ENCODE measurements around the gene AZIN2. TPM values are rescaled to one million over a fixed set of nuclear protein-coding genes. Genes with fewer than 3 reads are reported as not detected.

Gene AZIN2
- 10 to 100 TPM; 15.1 to 20.6 TPM for total RNA-seq
- 10 to 100 TPM; 31.1 to 33.2 TPM for polyA plus RNA-seq (ENCODE audit: insufficient read length in 2 of 2)
- long read RNA-seq, donor 1, full-length matches to known transcripts, result 3 of 3 reads
- long read RNA-seq, donor 1, partial matches to known transcripts, result 0 of 3 reads
- long read RNA-seq, donor 1, other reads (novel, unspliced or antisense), result 0 of 3 reads
- long read RNA-seq, donor 2, result 0 reads
- long read RNA-seq, donor 3, result 0 reads
- long read RNA-seq, donor 4, partial matches to known transcripts, result 0 of 2 reads
- long read RNA-seq, donor 4, other reads (novel, unspliced or antisense), result 0 of 2 reads

DNA sequence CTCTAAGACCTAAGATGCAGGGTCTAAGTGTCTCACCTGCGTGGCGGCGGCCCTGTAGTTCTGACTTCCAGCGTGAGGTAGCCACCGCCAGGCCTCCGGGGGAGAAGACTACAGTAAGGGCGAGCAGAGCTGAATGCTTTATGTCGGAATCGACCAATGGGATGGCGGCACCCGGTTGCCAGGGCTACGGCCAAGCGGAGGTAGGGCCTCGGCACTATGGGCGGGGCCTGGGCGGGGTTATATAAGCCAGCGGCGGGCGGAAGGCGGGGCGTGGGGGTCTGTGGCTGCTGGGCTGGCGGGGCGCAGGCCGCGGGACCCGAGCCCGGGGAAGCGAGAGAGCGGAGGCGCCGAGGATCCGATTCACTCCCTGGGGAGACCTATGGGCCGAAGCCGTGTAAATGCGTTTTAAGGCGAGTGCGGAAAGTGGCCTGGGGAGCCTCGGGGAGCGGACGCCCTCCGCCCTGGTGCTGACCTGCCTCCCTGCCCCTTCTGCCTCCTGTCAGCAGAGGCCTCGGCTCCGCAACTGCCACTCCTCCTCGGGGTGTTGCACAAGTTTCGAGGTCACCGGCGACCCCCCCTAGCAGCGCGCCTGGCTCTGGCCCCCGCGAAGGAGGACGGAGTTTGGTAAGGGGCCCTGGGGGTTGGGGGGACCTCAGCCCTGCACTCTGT, at the start of gene AZIN2:
TSS of gene AZIN2 (plus strand) at position 269 of the 669 bp plus-strand sequence. CDS start 1,097 bp downstream, outside the sequence.
- Histone ChIP-seq H3K4me1 (ENCODE audit: control insufficient read depth, insufficient read depth, low read length) (peaks cover 28% of the 10 kb centered on the region), H3K4me3 (ENCODE audit: low read depth, low read length) (peak within 1 kb of the TSS; percentile 79), H3K27me3 (ENCODE audit: control insufficient read depth, insufficient read depth, low read length) (peaks cover 2% of the 10 kb centered on the region), H3K36me3 (ENCODE audit: control insufficient read depth, insufficient read depth, low read length) (no peaks in the 10 kb centered on the region), H3K9me3 (ENCODE audit: control insufficient read depth, insufficient read depth, low read length) (no peaks in the 10 kb centered on the region), H3K27ac (ENCODE audit: low read depth, low read length) (no peak within 1 kb of the TSS)
- peak; percentile 84 to 99 (median 90) for DNase-seq (ENCODE audit: low read depth in 4 of 6, low spot score in 6 of 6)
- WGBS (ENCODE audit: insufficient coverage), result 0% methylated on average over 45 of the region's 52 CpGs

DNA sequence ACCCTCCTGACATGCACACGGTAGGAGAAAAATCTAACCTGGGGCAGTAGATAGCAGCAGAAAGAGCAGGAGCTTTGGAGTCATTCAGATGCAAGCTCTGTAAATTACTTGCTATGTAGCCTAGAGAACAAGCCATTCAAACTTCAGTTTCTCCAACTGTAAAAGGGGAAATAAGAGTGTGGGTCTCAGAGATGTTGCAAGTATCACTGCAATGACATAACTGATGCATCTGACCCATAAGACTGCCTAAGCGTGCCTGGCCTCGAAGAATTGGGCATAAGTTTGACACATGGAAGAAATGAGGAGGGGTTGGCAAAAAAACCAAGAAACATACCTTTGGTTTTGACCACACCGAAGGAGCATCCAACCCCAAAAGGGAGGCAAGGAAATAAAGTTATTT, 49.4 kb upstream of the AZIN2 start:
- H3K4me3 ChIP-seq (ENCODE audit: low read depth, low read length), result no peak overlapping the region
- H3K9me3 ChIP-seq (ENCODE audit: control insufficient read depth, insufficient read depth, low read length), result no peaks in the 10 kb centered on the region
- no peak for DNase-seq (ENCODE audit: low read depth in 4 of 6, low spot score in 6 of 6)
- H3K27me3 ChIP-seq (ENCODE audit: control insufficient read depth, insufficient read depth, low read length), result no peaks in the 10 kb centered on the region
- peaks cover 10% of the 10 kb centered on the region for H3K4me1 ChIP-seq (ENCODE audit: control insufficient read depth, insufficient read depth, low read length)
- H3K27ac ChIP-seq (ENCODE audit: low read depth, low read length), result no peak overlapping the region
- no CpG with 5 or more reads among the region's 4 CpGs for WGBS (ENCODE audit: insufficient coverage)
- no peaks in the 10 kb centered on the region for H3K36me3 ChIP-seq (ENCODE audit: control insufficient read depth, insufficient read depth, low read length)

DNA sequence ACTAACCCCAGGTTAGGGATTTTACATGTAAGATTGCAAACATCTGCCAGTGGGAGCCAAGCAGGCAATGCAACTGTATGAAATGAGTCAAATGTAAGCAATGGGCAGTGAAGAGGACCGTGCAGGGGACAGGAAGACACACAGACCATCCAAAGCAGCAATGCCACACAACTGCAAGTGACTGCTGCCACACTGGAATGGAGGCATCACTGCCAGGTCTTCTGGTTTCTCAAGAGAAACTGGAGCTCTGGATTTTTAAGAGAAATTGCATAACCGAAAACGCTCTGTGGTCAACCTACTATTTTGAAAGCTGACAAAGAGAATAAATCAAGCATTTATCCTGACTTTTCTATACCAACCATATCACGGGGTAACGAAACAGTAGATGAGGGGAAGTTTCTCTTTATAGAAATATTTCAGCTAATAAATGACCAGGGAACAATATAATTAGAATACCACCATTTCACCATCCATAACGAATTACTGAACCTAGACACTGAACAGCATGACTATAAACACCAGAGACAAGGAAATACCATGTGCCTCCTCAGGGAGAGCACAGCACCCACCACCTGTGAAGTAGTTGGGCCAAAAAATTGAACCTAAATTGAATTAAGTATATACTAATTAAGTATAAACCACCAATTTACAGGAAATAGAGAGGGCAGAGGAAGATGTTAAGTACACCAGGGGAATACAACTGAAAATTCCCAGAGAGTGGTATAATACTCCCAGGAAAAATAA, 48.7 kb upstream of the AZIN2 start:
- peaks cover 10% of the 10 kb centered on the region for H3K4me1 ChIP-seq (ENCODE audit: control insufficient read depth, insufficient read depth, low read length)
- 67% methylated on average over 1 of the region's 6 CpGs for WGBS (ENCODE audit: insufficient coverage)
- H3K9me3 ChIP-seq (ENCODE audit: control insufficient read depth, insufficient read depth, low read length), result no peaks in the 10 kb centered on the region
- H3K27ac ChIP-seq (ENCODE audit: low read depth, low read length), result no peak overlapping the region
- no peaks in the 10 kb centered on the region for H3K27me3 ChIP-seq (ENCODE audit: control insufficient read depth, insufficient read depth, low read length)
- no peak overlapping the region for H3K4me3 ChIP-seq (ENCODE audit: low read depth, low read length)
- H3K36me3 ChIP-seq (ENCODE audit: control insufficient read depth, insufficient read depth, low read length), result no peaks in the 10 kb centered on the region
- DNase-seq (ENCODE audit: low read depth in 4 of 6, low spot score in 6 of 6), result no peak

DNA sequence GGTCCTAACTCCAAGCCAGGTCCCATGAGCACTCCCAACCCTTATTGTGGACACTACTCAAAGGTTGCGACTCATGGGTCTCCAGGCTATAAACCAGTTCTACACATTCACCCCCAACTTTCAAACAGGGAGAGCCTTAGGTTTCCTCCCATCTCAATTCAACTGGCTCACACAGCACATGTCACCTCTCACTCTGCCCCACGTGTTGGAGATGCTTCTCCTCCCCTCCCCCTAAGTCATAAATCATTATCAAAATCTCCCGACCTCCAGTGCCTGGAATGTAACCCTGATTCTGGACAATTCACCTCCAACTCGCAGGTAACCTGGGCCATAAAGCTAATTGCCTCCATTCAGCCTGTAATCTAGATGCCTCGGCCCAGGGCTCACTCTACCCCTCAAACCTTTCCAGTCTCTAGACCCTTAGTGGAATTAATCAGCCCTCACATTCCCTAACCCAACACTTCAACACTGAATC, 44.9 kb upstream of the AZIN2 start:
- H3K27ac ChIP-seq (ENCODE audit: low read depth, low read length), result peak overlapping the region; percentile 47
- 5% methylated on average over 5 of the region's 5 CpGs for WGBS (ENCODE audit: insufficient coverage)
- H3K4me1 ChIP-seq (ENCODE audit: control insufficient read depth, insufficient read depth, low read length), result peaks cover 10% of the 10 kb centered on the region
- DNase-seq (ENCODE audit: low read depth in 4 of 6, low spot score in 6 of 6), result peak in 1 of 6 donors; percentile 6
- no peaks in the 10 kb centered on the region for H3K36me3 ChIP-seq (ENCODE audit: control insufficient read depth, insufficient read depth, low read length)
- H3K4me3 ChIP-seq (ENCODE audit: low read depth, low read length), result peak overlapping the region; percentile 97
- no peaks in the 10 kb centered on the region for H3K27me3 ChIP-seq (ENCODE audit: control insufficient read depth, insufficient read depth, low read length)
- H3K9me3 ChIP-seq (ENCODE audit: control insufficient read depth, insufficient read depth, low read length), result no peaks in the 10 kb centered on the region

DNA sequence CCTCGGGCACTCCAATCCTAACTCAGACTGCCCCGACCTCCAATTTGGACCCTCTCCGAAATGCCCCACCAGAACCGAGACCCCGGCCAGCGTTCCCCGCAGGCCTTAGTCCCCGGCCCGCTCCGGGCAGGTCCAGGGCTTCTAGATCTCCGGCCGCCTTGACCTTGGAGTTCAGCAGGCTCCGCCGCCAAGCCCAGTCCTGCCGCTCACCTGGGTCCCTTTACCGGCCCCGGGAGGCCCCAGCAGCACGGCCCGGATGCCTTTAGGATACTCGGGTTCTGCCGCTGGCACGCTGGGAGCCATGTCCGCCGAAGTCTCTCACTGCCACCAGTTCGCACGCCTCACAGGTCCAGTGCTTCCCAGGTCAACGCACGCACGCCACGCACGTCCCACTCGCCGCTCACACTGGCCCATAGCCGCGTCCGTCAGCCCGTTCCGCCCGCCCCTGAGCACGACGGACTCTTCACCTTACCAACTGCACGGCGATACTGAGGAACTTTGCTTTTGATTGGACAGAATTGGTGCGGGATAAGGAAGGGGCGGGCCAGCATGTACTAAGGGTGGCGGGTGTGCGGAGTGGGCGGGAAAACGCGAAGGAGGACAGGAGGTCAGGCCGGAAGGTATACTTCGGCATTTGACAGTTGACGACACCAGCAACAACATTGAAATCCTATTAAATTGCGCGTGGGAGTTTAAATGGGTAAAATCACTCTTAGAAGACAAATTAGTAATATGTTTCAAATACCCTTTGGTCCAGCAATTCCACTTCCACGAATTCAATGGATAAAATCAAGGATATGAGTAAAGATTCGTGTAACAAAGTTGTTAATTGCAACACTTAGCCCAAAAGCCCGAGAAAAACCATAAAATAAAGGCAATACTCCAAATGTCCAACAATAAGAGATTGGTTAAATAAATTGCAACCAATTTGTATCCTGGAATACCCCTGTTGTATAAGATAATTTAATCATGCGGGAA, 44.1 kb upstream of the AZIN2 start, which contains the start of gene AK2:
TSS of gene AK2 (minus strand) at position 358 of the 978 bp plus-strand sequence. CDS start at position 303, 55 bp downstream.
- peak within 1 kb of the TSS; percentile 47 for H3K27ac ChIP-seq (ENCODE audit: low read depth, low read length)
- 3% methylated on average over 41 of the region's 59 CpGs for WGBS (ENCODE audit: insufficient coverage)

DNA sequence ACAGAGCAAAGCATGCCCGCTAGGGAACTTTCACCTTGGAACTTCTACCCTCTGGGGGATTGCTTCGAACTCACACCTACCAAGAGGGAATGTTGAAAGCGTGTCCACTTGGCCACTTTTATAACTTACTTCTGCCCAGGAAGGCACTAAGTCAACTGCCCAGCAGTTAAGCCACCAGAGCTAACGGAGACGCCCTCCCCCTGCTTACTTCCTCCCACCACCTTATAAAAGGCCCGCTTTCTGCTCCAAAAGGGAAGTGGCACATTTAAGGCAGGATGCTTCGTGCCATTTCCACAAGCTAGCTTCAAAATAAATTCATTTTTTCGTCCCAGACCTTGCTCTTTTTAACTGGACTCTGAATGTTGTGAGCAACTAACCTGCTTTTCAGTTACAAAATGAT, 41.1 kb upstream of the AZIN2 start:
- no peaks in the 10 kb centered on the region for H3K27me3 ChIP-seq (ENCODE audit: control insufficient read depth, insufficient read depth, low read length)
- H3K27ac ChIP-seq (ENCODE audit: low read depth, low read length), result no peak overlapping the region
- H3K4me3 ChIP-seq (ENCODE audit: low read depth, low read length), result no peak overlapping the region
- 80% methylated on average over 7 of the region's 8 CpGs for WGBS (ENCODE audit: insufficient coverage)
- no peaks in the 10 kb centered on the region for H3K36me3 ChIP-seq (ENCODE audit: control insufficient read depth, insufficient read depth, low read length)
- H3K9me3 ChIP-seq (ENCODE audit: control insufficient read depth, insufficient read depth, low read length), result no peaks in the 10 kb centered on the region
- DNase-seq (ENCODE audit: low read depth in 4 of 6, low spot score in 6 of 6), result no peak
- H3K4me1 ChIP-seq (ENCODE audit: control insufficient read depth, insufficient read depth, low read length), result peaks cover 10% of the 10 kb centered on the region

More for the DNA sequence above, 44.1 kb upstream of the AZIN2 start, which contains the start of gene AK2:
- DNase-seq (ENCODE audit: low read depth in 4 of 6, low spot score in 6 of 6), result peak; percentile 89 to 99 (median 93)
- no peaks in the 10 kb centered on the region for H3K9me3 ChIP-seq (ENCODE audit: control insufficient read depth, insufficient read depth, low read length)
- H3K4me1 ChIP-seq (ENCODE audit: control insufficient read depth, insufficient read depth, low read length), result peaks cover 10% of the 10 kb centered on the region
- no peaks in the 10 kb centered on the region for H3K36me3 ChIP-seq (ENCODE audit: control insufficient read depth, insufficient read depth, low read length)
- no peaks in the 10 kb centered on the region for H3K27me3 ChIP-seq (ENCODE audit: control insufficient read depth, insufficient read depth, low read length)
- peak within 1 kb of the TSS; percentile 97 for H3K4me3 ChIP-seq (ENCODE audit: low read depth, low read length)

DNA sequence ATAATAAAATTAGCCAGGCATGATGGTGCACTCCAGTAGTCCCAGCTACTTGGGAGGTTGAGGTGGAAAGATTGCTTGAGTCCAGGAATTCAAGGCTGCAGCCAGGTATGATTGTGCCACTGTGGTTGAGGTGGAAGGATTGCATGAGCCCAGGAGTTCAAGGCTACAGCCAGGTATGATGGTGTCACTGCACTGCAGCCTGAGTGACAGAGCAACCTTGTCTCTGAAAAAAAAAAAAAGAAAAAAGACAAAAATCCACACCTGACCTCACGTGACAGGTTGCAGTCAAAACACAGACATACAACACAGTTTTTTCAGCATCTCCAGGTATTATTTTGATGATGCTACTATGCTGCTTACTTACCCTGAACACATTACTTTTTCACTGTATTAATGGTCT, 39.9 kb upstream of the AZIN2 start:
- no peak for DNase-seq (ENCODE audit: low read depth in 4 of 6, low spot score in 6 of 6)
- no peak overlapping the region for H3K27ac ChIP-seq (ENCODE audit: low read depth, low read length)
- no peaks in the 10 kb centered on the region for H3K9me3 ChIP-seq (ENCODE audit: control insufficient read depth, insufficient read depth, low read length)
- H3K36me3 ChIP-seq (ENCODE audit: control insufficient read depth, insufficient read depth, low read length), result no peaks in the 10 kb centered on the region
- no peak overlapping the region for H3K4me3 ChIP-seq (ENCODE audit: low read depth, low read length)
- no peaks in the 10 kb centered on the region for H3K27me3 ChIP-seq (ENCODE audit: control insufficient read depth, insufficient read depth, low read length)
- no CpG with 5 or more reads among the region's 1 CpG for WGBS (ENCODE audit: insufficient coverage)
- peaks cover 2% of the 10 kb centered on the region for H3K4me1 ChIP-seq (ENCODE audit: control insufficient read depth, insufficient read depth, low read length)

DNA sequence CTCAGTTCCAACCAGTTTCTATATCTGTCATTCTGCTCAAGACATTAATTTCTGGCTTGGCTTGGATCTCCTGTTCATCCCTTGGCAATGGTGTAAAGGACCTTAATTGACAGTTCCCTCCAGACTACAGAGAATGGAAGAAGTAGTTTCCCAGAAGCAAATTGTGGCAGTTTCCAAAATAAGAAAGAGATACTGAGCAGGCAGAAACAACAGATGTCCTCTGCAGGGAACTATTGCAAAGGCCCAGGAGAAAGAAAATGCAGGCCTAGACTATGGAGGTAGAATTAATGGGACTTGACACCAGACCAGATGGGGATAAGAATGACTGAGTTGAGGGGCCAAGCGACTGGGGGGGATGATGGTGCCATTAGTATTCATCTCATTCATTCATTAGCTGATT, 38.1 kb upstream of the AZIN2 start:
- Histone ChIP-seq H3K4me1 (ENCODE audit: control insufficient read depth, insufficient read depth, low read length) (no peaks in the 10 kb centered on the region), H3K4me3 (ENCODE audit: low read depth, low read length) (no peak overlapping the region), H3K27ac (ENCODE audit: low read depth, low read length) (no peak overlapping the region), H3K36me3 (ENCODE audit: control insufficient read depth, insufficient read depth, low read length) (no peaks in the 10 kb centered on the region), H3K27me3 (ENCODE audit: control insufficient read depth, insufficient read depth, low read length) (no peaks in the 10 kb centered on the region), H3K9me3 (ENCODE audit: control insufficient read depth, insufficient read depth, low read length) (no peaks in the 10 kb centered on the region)
- DNase-seq (ENCODE audit: low read depth in 4 of 6, low spot score in 6 of 6), result peak in 2 of 6 donors; percentile 27 to 65
- WGBS (ENCODE audit: insufficient coverage), result no CpG with 5 or more reads among the region's 1 CpG

Data from spinal cord (tissue), 10 donors.